NOMO-1 treated with DMSO at 0.1 percent for 48 hours (cell line): ENCODE results near the gene OR13A1.
"Not testable (repeated sequence)": the region's sequence is repeated elsewhere in the genome, so short reads cannot be mapped to it uniquely, and the experiment has no call there.

Source experiments
- DNase-seq: peaks from one replicate; lab custom pipeline; 2025; ENCODE audit not compliant: unreplicated experiment; lab: John Stamatoyannopoulos, UW

OR13A1 gene

GRCh38 chr10:45282061-45282460 is 33.3 kb downstream of the OR13A1 start:
- no peak for DNase-seq

DNA sequence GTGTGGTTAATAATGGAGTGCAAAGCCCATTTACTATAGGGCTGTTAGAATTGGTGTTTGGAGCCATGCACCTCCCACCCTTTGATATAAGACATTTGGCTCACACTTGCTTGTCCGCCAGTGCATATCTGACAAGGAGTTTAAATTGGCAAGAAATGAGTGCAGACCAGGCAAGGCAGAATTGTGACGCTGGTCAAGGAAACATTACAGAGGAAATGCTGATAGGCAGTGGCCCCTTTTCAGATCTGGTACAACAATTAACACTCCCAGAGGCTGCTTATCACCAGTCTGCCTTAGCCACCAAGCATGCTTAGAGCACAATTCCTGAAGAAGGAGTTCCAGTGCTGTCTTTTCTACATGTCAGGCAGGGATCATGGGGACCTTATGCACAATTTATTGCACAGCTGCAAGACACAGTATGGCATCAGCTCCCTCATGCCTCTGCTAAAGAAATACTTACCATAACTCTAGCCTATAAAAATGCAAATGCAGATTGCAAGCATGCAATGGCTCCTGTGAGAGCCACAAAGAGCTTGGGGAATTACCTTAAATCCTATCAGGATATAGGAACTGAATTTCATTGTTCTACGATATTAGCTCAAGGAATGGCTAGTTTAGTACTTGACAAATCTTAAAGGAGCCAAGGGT is 35.2 kb downstream of the OR13A1 start:
- DNase-seq: no peak

- DNase-seq: no peak
These were observed 35.7 kb downstream of the OR13A1 start for GRCh38 chr10:45279682-45280081.

DNA sequence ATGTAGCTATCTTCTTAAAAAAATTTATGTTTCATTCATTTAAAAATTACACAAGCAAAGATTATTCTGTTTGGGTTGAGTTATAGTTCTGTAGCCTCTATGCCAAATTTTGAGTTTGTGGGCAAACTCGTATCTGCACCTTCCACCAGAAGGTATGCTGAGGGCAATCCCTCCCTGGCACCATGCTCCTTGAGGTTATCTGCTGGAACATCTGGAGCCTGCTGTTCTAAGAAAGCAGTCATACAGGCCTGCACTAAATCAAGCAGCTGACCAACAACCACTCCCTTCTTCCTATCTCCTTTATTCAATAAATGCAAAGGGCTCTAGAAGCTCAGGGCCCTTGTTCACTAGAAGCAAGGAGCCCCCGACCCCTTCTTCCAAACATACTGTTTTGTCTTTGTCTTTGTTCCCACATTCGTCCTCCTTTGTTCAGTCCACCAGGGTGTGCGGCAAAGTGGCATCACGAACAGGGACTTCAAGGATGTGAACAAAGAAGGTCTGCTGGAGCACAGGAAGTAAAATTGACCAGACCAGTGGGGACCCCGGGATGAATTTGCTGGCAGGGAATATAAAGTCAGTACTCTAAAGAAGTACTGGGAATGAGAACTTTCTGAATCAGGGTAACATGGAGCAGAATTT is 36.4 kb downstream of the OR13A1 start:
- DNase-seq: no peak

DNA sequence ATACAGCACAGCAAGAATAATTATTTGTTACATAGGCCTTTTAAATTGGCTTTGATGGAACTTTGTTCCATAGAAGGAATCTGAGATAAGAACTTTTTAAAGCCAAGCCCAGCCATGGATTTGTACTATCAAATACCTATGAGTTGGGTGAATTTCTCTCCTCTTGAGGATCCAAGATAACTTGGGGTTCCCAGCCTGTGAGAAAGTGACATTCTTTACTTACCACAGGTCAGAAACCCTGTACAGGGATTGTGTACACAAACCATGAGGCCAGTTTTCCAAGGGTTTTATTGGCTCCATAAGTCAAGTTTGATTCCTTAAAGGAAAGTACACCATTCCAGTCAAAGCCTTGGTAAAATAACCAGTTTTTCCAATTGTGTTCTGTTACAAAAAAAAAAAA is 39.3 kb downstream of the OR13A1 start:
- not testable (repeated sequence) for DNase-seq

DNA sequence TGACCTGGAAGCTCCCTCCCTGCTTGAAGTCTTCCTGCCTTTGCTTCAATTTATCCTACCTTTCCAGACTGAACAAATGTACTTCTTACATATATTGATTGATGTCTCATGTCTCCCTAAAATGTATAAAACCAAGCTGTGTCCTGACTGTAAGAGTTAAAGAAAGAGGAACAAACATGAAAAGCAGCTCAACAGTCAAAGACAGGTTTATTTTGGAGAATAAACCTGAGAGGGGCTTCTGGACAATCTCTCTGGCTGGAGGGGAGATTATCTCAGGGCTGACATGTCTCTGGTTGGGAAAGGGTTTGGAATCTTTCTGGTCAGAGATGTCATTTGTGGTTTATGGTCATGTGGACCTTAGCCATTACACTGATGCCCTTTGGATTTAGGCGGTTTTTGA is 41.0 kb downstream of the OR13A1 start:
- DNase-seq: no peak

DNA sequence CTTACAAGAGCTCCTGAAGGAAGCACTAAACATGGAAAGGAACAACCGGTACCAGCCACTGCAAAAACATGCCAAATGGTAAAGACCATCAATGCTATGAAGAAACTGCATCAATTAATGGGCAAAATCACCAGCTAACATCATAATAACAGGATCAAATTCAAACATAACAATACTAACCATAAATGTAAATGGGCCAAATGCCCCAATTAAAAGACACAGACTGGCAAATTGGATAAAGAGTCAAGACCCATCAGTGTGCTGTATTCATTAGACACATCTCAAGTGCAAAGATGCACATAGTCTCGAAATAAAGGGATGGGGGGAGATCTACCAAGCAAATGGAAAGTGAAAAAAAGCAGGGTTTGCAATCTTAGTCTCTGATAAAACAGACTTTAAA is 47.6 kb downstream of the OR13A1 start:
- not testable (repeated sequence) for DNase-seq

GRCh38 chr10:45265996-45266395 is 49.4 kb downstream of the OR13A1 start:
- DNase-seq: no peak

DNA sequence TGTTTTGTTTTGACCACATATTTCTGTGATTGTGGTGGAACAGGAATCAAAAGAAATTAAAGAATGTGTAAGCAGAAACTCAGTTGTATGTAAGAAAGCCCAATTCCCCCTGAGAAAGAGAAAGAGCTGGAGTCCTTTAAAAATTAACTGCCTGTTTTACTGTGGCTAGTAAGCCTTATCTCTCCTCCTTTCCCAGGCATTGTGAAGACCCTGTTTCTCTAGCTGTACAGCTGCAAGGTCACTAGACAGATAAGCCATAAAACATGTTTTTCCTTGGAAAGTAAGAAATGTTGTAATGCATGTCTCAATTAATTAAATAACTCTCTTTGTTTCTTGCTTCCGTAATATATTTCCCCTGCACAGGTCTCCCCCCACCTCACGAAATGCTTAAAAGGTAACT is 53.5 kb downstream of the OR13A1 start:
- no peak for DNase-seq

GRCh38 chr10:45261243-45261775 is 54.1 kb downstream of the OR13A1 start:
- no peak for DNase-seq

DNA sequence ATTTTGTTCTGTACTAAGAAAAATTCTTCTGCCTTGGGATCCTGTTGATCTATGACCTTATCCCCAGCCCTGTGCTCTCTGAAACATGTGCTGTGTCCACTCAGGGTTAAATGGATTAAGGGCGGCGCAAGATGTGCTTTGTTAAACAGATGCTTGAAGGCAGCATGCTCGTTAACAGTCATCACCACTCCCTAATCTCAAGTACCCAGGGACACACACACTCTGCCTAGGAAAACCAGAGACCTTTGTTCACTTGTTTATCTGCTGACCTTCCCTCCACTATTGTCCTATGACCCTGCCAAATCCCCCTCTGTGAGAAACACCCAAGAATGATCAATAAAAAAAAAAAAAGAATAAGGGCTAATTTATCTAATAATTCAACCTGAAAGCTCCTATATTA is 54.8 kb downstream of the OR13A1 start:
- not testable (repeated sequence) for DNase-seq

- DNase-seq: not testable (repeated sequence)
These were observed 55.5 kb downstream of the OR13A1 start for GRCh38 chr10:45259786-45260495.

DNA sequence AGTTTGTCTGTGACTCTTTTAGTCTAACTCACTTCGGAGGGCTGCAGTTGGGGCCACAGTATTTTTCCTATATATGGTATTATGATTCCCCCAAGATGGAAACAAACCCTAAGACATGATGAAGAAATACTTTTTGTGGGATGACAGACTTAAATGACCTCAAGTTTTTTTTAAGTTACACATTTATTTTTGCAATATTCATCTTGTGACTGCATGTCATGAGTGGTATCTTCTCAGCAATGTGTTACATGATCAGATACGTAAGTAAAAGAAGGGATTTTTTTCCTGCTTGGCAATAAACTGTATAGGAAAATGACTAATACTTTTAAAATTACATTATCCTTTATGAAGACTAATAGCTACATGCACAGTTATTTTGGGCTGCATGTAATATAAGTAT is 57.8 kb downstream of the OR13A1 start:
- no peak for DNase-seq

GRCh38 chr10:45256246-45256645 is 59.2 kb downstream of the OR13A1 start:
- no peak for DNase-seq

DNA sequence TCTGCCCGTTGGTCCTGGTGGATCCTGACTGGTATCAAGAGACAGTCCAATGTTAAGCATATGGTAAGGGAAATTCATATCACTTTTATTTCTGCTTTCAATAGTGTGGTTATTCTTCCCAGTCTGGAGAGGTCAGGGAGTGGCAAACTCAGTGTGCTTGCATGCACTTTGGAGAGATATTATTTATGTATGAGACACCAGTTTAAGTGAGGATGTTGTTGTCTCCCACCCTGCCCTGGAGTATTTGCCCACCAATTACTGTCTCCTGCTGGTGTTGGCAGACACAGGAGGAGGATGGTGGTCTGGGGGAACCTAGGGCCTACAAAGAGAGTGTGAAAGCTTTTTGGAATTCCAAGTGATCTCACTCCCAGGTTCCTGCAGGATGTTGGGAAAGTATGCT is 59.7 kb downstream of the OR13A1 start:
- no peak for DNase-seq

DNA sequence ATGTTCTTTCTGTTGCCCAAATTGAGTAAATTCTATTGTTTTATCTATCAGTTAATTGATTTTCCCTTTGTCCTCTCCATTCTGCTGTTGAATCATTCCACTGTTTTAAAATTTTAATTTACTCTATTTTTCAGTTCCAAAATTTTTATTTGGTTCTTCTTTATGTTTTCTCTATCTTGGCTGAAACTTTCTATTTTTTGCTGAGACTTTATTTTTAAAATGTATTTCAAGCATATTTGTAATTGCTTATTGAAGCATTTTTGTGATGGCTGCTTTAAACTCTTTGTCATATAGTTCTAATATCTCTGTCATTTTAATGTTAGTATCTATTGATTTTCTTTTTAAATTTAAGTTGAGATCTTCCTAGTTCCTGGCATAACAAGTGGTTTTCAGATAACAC is 60.5 kb downstream of the OR13A1 start:
- no peak for DNase-seq

DNA sequence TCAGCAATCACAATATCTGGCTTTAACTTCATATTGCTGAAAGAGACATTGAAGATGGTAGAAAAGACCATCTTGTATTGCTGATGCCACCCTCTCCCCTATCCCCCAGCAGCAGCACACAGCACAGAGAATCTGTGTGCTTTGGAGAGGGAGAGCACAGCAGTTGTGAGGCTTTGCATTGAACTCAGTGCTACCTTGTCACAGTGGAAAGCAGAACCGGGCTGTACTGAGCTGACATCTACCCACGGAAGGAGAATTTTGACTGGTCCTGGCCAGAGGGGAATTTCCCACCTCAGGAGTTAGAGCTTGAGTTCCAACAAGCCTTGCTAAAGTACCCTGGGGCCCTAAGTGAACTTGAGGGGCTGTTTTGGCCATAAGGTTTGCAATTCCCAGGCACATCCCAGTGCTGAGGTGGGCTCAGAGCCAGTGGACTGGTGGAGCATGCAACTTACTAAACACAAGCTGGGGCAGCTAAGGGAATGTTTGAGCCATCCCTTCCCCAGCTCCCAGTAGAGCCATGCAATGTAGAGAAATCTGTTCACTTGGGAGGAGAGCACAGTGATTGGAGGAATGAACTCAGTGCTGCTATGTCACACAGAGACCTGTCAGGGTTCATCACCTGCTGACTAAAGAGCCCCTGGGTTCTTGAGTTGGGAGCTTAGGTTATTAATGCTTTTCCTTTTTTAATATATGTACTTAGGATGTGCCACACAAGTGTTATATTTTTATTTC is 62.1 kb downstream of the OR13A1 start:
- no peak for DNase-seq
